Upper lobe of right lung (tissue), 1 donor: ENCODE results near the gene LHFPL3. TPM values are rescaled to one million over a fixed set of nuclear protein-coding genes. Genes with fewer than 3 reads are reported as not detected.
"Not testable (repeated sequence)": the region's sequence is repeated elsewhere in the genome, so short reads cannot be mapped to it uniquely, and the experiment has no call there.

ENCODE experiments used
- ATAC-seq: fragments of 200-7000 bp; cut with Tn5 transposase; one replicate; pipeline ENCODE4 v1.9.1; 2020; ENCODE audit warnings: mild to moderate bottlenecking, moderate library complexity
- DNase-seq: peaks from one replicate; pipeline ENCODE4 v3.0.0-alpha.2; 2020
- H3K27ac ChIP-seq: fragments of 200-600 bp; one replicate; pipeline ENCODE4 v1.8.0; 2022
- H3K27me3 ChIP-seq: fragments of 200-600 bp; one replicate; pipeline ENCODE4 v1.8.0; 2022; ENCODE audit warnings: mild to moderate bottlenecking
- H3K36me3 ChIP-seq: fragments of 200-600 bp; one replicate; pipeline ENCODE4 v1.8.0; 2022
- H3K4me1 ChIP-seq: fragments of 200-600 bp; one replicate; pipeline ENCODE4 v1.8.0; 2022
- H3K4me3 ChIP-seq: fragments of 200-600 bp; one replicate; pipeline ENCODE4 v1.8.0; 2022; ENCODE audit warnings: mild to moderate bottlenecking
- H3K9me3 ChIP-seq: fragments of 200-600 bp; one replicate; pipeline ENCODE4 v1.8.0; 2022
- intact Hi-C: fragments of 100-400 bp; cut with DNase I; formaldehyde crosslinking; loops from one replicate; pipeline ENCODE4 v1.11.0; 2022
- long read RNA-seq: library from polyadenylated mRNA; unstranded; transcript quantifications from one replicate; pipeline ENCODE4 v2.0.0, GENCODE V29; 2021
- total RNA-seq: library from RNA; stranded (reverse); fragmentation: NEBNext Ultra II Directional; extraction: Animal tissue kit (Norgen Biotek cat#: 25700); gene quantifications from one replicate; pipeline ENCODE4 v1.2.1, GENCODE V29; 2021
- TF ChIP-seq, protein P1 (sequence below): fragments of 200-600 bp; IDR thresholded peaks from one replicate; pipeline ENCODE4 v1.8.0; 2022; ENCODE audit warnings: antibody characterized with exemption
- donor health status: DM: no; HTN: yes; CAD: no; lungs with severe emphysema.

The LHFPL3 gene
- total RNA-seq: not detected
- long read RNA-seq, partial matches to known transcripts: 0 of 14 reads
- long read RNA-seq, other reads (novel, unspliced or antisense): 14 of 14 reads

- H3K4me3 ChIP-seq: no peak within 1 kb of the TSS
- H3K9me3 ChIP-seq: no peaks in the 10 kb centered on the region
- DNase-seq: no peak
- peaks cover 3% of the 10 kb centered on the region for H3K4me1 ChIP-seq
- no peaks in the 10 kb centered on the region for H3K36me3 ChIP-seq
- H3K27ac ChIP-seq: no peak within 1 kb of the TSS
- TF ChIP-seq, protein P1, sequence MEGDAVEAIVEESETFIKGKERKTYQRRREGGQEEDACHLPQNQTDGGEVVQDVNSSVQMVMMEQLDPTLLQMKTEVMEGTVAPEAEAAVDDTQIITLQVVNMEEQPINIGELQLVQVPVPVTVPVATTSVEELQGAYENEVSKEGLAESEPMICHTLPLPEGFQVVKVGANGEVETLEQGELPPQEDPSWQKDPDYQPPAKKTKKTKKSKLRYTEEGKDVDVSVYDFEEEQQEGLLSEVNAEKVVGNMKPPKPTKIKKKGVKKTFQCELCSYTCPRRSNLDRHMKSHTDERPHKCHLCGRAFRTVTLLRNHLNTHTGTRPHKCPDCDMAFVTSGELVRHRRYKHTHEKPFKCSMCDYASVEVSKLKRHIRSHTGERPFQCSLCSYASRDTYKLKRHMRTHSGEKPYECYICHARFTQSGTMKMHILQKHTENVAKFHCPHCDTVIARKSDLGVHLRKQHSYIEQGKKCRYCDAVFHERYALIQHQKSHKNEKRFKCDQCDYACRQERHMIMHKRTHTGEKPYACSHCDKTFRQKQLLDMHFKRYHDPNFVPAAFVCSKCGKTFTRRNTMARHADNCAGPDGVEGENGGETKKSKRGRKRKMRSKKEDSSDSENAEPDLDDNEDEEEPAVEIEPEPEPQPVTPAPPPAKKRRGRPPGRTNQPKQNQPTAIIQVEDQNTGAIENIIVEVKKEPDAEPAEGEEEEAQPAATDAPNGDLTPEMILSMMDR: no peak
- peaks cover 62% of the 10 kb centered on the region for H3K27me3 ChIP-seq
- intact Hi-C loops: no loop called here
- peak; percentile 34 for ATAC-seq
Observed at GRCh38 chr7:104328296-104328969, at the start of gene LHFPL3. LHFPL3 (plus strand) TSS chr7:104328603.

- H3K9me3 ChIP-seq, H3K4me1 ChIP-seq, intact Hi-C loops, H3K27me3 ChIP-seq, DNase-seq, ATAC-seq, H3K27ac ChIP-seq, H3K36me3 ChIP-seq, H3K4me3 ChIP-seq: not testable (repeated sequence)
Observed at GRCh38 chr7:104281685-104282084, 46.7 kb upstream of the LHFPL3 start.

DNA sequence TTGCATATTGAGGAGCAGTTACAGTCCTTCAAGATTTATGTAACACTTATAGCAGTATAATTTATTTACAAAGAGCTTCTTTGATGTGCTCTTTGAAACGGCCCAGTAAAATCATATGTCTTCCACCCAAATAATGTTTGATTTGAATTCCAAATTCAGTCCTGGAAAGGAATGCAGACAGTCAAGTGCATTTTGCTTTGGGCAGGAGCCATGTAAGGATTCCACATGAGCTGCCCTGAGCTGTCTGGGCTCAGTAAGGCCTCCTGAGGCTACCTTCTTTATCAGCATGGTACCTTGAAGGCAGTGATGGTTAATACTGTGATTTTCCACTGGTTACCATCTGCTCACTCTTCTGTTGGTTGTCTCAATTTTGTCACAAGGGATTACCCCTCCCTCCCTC, 41.6 kb upstream of the LHFPL3 start:
- ATAC-seq: no peak
- Histone ChIP-seq H3K9me3 (no peaks in the 10 kb centered on the region), H3K36me3 (no peaks in the 10 kb centered on the region), H3K27ac (no peak overlapping the region), H3K27me3 (no peaks in the 10 kb centered on the region), H3K4me3 (no peak overlapping the region), H3K4me1 (no peaks in the 10 kb centered on the region)
- intact Hi-C loops: no loop called here
- TF ChIP-seq, protein P1: no peak
- no peak for DNase-seq

- Histone ChIP-seq H3K27me3 (no peaks in the 10 kb centered on the region), H3K4me1 (no peaks in the 10 kb centered on the region), H3K27ac (no peak overlapping the region), H3K36me3 (no peaks in the 10 kb centered on the region), H3K4me3 (no peak overlapping the region), H3K9me3 (no peaks in the 10 kb centered on the region)
- ATAC-seq: no peak
- no peak for DNase-seq
- TF ChIP-seq, protein P1: no peak
- intact Hi-C loops: no loop called here
Observed at GRCh38 chr7:104288137-104288536, 40.3 kb upstream of the LHFPL3 start.

DNA sequence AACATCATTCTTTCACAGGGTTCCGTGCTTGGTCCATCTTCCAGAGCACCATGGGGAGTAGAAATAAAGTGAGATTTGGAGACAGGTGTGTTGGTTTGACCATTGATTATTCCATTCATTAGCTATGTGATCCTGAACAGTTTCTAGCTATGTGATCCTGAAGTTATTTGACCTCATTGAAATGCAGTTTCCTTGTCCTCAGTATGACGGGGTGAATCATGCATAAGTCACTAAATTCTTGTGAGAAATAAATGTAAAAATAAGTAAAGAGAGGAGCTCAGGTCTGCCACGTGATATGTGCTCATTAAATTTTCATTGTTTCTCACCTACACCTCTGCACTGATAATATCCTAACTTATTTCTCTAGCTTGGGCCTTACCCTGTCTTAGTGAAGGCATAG, 34.1 kb upstream of the LHFPL3 start:
- H3K4me1 ChIP-seq: no peaks in the 10 kb centered on the region
- H3K9me3 ChIP-seq: no peaks in the 10 kb centered on the region
- H3K36me3 ChIP-seq: no peaks in the 10 kb centered on the region
- H3K27ac ChIP-seq: no peak overlapping the region
- TF ChIP-seq, protein P1: no peak
- no peak overlapping the region for H3K4me3 ChIP-seq
- DNase-seq (no peak), ATAC-seq (no peak)
- intact Hi-C loops: no loop called here
- no peaks in the 10 kb centered on the region for H3K27me3 ChIP-seq

DNA sequence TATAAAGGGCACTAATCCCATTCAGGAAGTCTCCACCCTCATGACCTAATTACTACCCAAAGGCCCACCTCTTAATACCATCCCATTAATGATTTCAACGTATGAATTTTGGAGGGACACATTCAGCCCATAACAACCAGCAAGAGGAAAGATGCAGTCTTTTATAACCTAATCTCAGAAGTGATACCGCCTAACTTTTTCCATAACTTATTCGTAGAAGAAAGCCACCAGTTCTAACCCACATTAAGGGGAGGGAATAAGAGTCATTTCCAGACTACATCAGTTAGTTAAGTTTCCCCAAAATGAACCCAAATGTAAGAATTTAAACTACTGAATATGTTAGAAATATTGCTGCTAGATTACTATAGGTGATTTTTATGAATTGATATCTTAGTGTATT, 32.1 kb upstream of the LHFPL3 start:
- Histone ChIP-seq H3K36me3 (no peaks in the 10 kb centered on the region), H3K9me3 (no peaks in the 10 kb centered on the region), H3K4me1 (no peaks in the 10 kb centered on the region), H3K27me3 (no peaks in the 10 kb centered on the region), H3K27ac (no peak overlapping the region), H3K4me3 (no peak overlapping the region)
- TF ChIP-seq, protein P1: no peak
- DNase-seq: no peak
- no peak for ATAC-seq
- intact Hi-C loops: no loop called here
